ENCODE data around the gene ASRGL1. TPM values are rescaled to one million over a fixed set of nuclear protein-coding genes. Genes with fewer than 3 reads are reported as not detected.

ASRGL1 gene
- total RNA-seq, 6 donors from 2014 or later, result 31.2 to 82.8 (median 49.3) TPM

- Histone ChIP-seq H3K27me3 (no peaks in the 10 kb centered on the region), H3K36me3 (no peaks in the 10 kb centered on the region), H3K27ac (peak overlapping the region in 1 of 4 donors; percentile 51), H3K4me3 (no peak overlapping the region), H3K4me1 (no peaks in the 10 kb centered on the region), H3K9me3 (no peaks in the 10 kb centered on the region)
- ATAC-seq (ENCODE audit: low FRiP score in 2 of 2), result peak; percentile 13 to 36
- TF ChIP-seq POLR2AphosphoS5 (IDR thresholded peaks at IDR 0.05) (no peak), POLR2A (IDR thresholded peaks at IDR 0.05) (no peak), CTCF (IDR thresholded peaks at IDR 0.05) (no peak), EP300 (IDR thresholded peaks at IDR 0.05) (no peak)
- peak in 1 of 2 donors; percentile 65 for DNase-seq
- 59 to 79% methylated on average over 5 to 8 of the region's 8 CpGs for WGBS, 2 donors
Measured at GRCh38 chr11:62413060-62413696, 75.9 kb downstream of the ASRGL1 start.

DNA sequence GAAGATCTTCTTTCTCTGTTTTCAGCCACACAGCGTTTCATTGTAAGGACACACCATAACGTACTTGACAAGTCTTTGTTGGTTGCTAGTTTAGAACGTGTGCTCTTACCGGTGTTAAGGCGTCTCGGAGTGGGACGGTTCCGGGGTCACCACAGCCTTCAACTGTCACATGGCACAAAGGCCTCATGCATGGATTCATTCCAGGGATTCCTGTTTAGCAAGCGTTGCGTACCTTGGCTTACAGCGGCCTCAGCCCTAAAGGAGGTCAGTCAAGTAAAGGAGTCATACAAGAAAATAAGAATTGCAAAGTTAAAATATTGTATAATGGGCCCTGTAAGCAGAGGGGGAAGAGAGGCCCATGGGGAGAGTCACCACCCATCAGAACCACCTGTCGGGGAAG, 79.3 kb downstream of the ASRGL1 start:
- H3K4me1 ChIP-seq, result peaks cover 0 to 7% (median 0%) of the 10 kb centered on the region in 4 donors
- no peak overlapping the region for H3K4me3 ChIP-seq
- WGBS, 2 donors, result 78 to 83% methylated on average over 12 of the region's 12 CpGs
- DNase-seq, result no peak
- no peaks in the 10 kb centered on the region for H3K9me3 ChIP-seq
- TF ChIP-seq POLR2A (IDR thresholded peaks at IDR 0.05), result no peak
- no peak for TF ChIP-seq POLR2AphosphoS5 (IDR thresholded peaks at IDR 0.05)
- TF ChIP-seq CTCF (IDR thresholded peaks at IDR 0.05), result no peak
- no peak for TF ChIP-seq EP300 (IDR thresholded peaks at IDR 0.05)
- no peaks in the 10 kb centered on the region for H3K27me3 ChIP-seq
- ATAC-seq (ENCODE audit: low FRiP score in 2 of 2), result no peak
- H3K36me3 ChIP-seq, result no peaks in the 10 kb centered on the region
- no peak overlapping the region for H3K27ac ChIP-seq

DNA sequence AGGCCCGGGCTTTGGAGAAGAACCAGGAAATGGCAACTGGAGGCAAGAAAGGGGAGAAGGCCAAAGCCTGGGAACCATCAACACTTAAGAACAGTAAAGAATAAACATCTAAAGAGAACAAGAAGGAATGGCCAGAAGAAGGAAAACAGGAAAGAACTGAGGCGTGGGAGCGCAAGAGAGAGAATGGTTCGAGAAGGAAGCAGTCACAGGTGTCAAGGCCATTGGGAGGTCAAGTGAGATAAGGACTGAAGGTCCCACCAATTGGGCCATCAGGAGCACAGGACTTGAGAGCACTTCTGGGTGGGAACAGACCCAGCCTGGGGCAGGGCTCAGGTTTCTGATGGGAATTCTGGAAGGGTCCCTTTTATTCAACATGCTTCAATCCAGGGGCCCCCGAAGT, 80.9 kb downstream of the ASRGL1 start:
- WGBS, 2 donors, result 72 to 83% methylated on average over 5 of the region's 5 CpGs
- no peaks in the 10 kb centered on the region for H3K27me3 ChIP-seq
- DNase-seq (no peak), ATAC-seq (ENCODE audit: low FRiP score in 2 of 2) (no peak)
- TF ChIP-seq CTCF (IDR thresholded peaks at IDR 0.05), result no peak
- TF ChIP-seq POLR2AphosphoS5 (IDR thresholded peaks at IDR 0.05), result no peak
- no peaks in the 10 kb centered on the region for H3K9me3 ChIP-seq
- peak overlapping the region in 1 of 4 donors; percentile 35 for H3K27ac ChIP-seq
- H3K4me3 ChIP-seq, result no peak overlapping the region
- no peaks in the 10 kb centered on the region for H3K36me3 ChIP-seq
- H3K4me1 ChIP-seq, result peaks cover 0 to 7% (median 0%) of the 10 kb centered on the region in 4 donors

DNA sequence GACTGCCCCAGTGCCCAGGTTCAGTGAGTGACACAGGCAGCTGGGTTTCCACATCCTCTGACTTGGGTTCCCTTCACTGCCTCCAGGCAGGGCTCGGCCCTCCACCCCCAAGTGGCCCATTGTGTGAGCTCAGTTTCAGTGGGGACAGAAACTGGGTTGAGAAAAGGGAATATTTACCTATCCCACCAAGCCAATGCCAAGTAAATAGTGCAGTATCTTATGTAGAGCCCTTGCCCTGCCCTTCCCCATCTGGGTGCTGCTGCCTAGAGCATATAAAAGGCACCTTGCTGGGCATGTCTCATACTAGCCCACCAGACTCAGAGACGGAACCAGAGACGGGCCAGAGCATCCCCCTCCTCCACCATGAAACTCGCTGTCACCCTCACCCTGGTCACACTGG, 81.5 kb downstream of the ASRGL1 start, which contains the start of gene SCGB1A1:
Gene SCGB1A1 (plus strand): TSS at position 301 of the 400 bp plus-strand sequence. CDS start 63 bp downstream, at position 364.
- TF ChIP-seq POLR2AphosphoS5 (IDR thresholded peaks at IDR 0.05) (no peak), POLR2A (IDR thresholded peaks at IDR 0.05) (no peak), CTCF (IDR thresholded peaks at IDR 0.05) (no peak), EP300 (IDR thresholded peaks at IDR 0.05) (no peak)
- Histone ChIP-seq H3K9me3 (no peaks in the 10 kb centered on the region), H3K27me3 (no peaks in the 10 kb centered on the region), H3K36me3 (no peaks in the 10 kb centered on the region), H3K4me1 (peaks cover 0 to 7% (median 0%) of the 10 kb centered on the region in 4 donors), H3K27ac (peak within 1 kb of the TSS in 2 of 4 donors; percentile 15 to 67), H3K4me3 (no peak within 1 kb of the TSS)
- no peak for ATAC-seq (ENCODE audit: low FRiP score in 2 of 2)
- DNase-seq, result no peak
- WGBS, 2 donors, result 80 to 93% methylated on average over 2 to 4 of the region's 4 CpGs

All from upper lobe of left lung (tissue), 6 donors.